Measurements from ENCODE around the gene PEAK1. TPM values are rescaled to one million over a fixed set of nuclear protein-coding genes. Genes with fewer than 3 reads are reported as not detected.

Gene PEAK1
- total and polyA plus RNA-seq, 7 donors: 4.0 to 32.1 (median 25.3) TPM

GRCh38 chr15:77052556-77052955, 367.3 kb downstream of the PEAK1 start:
- DNase-seq (no peak), ATAC-seq (no peak)
- Histone ChIP-seq H3K27ac (no peak overlapping the region), H3K27me3 (ENCODE audit: insufficient read depth in 3 of 3, low read length in 2 of 3) (no peaks in the 10 kb centered on the region), H3K9me3 (no peaks in the 10 kb centered on the region), H3K36me3 (ENCODE audit: insufficient read depth in 1 of 2, low read depth in 1 of 2) (peaks cover 0 to 65% of the 10 kb centered on the region in 2 donors), H3K4me1 (peaks cover 28% of the 10 kb centered on the region), H3K4me3 (no peak overlapping the region)
- WGBS, 3 donors: 28 to 58% (median 40%) methylated on average over 2 of the region's 2 CpGs
- no peak for TF ChIP-seq CTCF (IDR thresholded peaks at IDR 0.05)
- intact Hi-C loops (cut with DNase I): no loop called here

Other genes starting within 250 kb of the PEAK1 start
- 10 to 100 TPM; 29.3 to 38.3 (median 31.5) TPM for gene HMG20A, start 784 bp upstream of the PEAK1 start, total RNA-seq
- gene HMG20A, start 784 bp upstream of the PEAK1 start, polyA plus RNA-seq: 10 to 100 TPM in 2 of 3 donors, 1 to 10 TPM in 1; 9.7 to 20.5 (median 11.0) TPM
- gene LINGO1, start 212.8 kb upstream of the PEAK1 start, total RNA-seq: under 1 TPM; 0.25 to 0.62 (median 0.47) TPM
- under 1 TPM; 0.28 to 0.61 (median 0.43) TPM for gene LINGO1, start 212.8 kb upstream of the PEAK1 start, polyA plus RNA-seq